IPS-11a (cell line): ENCODE measurements around the gene PPEF1.
"Not testable (repeated sequence)": the region's sequence is repeated elsewhere in the genome, so short reads cannot be mapped to it uniquely, and the experiment has no call there.

Source experiments
- H3K4me3 ChIP-seq: one replicate; pipeline ENCODE4 v1.5.1; 2013; ENCODE audit warnings: low read depth, low read length, control low read depth

The PPEF1 gene

DNA sequence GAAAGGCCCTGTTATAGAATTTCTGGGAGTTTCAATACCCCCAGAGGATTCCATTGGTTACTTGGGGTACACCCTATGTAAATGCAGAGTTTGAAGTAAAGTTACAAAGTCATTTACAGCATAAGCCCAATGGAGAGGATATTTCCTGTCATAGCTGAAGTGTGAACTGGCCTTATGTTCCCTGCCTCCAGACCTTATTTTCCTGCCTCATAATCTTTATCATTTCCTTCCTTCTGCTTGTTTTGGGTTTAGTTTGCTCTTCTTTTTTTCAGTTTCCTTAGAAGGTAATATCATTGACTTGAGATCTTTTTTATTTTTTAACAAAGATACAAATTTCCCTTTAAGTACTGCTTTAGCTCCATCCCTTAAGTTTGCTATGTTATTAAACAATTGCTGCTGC lies 85.4 kb downstream of the PPEF1 start:
- no peak overlapping the region for H3K4me3 ChIP-seq

DNA sequence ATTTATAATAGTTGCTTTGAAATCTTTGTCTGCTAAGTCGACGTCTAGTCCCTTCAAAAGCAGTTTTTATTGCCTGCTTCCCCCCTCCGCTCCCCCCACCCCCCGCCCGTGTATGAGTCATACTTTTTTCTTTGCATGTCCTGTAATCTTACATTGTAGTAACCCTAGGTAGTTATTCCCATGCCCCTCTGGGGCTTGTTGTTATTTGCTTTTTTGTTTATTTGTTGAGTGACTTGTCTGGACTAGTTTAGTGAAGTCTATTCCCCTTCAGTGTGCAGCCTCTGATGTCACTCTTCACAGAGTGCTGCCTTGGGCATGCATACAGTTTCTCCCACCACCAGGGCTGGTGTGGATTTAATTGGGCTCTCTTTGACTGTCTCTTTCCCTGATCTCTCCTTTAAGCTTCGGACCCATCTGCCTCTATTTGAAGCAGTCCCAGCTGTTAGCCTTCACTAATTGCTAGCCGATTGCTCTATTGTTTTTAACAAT lies 86.2 kb downstream of the PPEF1 start:
- no peak overlapping the region for H3K4me3 ChIP-seq

DNA sequence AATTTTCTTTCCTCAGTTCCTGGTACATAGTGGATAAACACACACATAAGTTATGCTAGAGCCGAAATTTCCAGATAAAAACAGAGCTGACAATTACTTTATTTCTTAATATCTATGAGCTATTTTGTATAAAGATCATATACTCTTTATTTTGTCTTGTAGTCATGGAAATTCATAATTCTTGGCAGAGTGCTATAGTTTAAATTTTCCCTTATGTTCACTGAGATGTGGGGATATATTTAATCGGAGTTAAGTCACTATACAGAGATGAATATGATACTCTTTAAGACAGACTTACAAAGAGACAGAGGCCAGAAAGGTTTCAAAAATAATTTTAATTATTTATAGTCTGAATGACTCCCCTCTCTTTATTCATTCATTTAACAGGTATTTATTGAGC lies 89.7 kb downstream of the PPEF1 start:
- no peak overlapping the region for H3K4me3 ChIP-seq

DNA sequence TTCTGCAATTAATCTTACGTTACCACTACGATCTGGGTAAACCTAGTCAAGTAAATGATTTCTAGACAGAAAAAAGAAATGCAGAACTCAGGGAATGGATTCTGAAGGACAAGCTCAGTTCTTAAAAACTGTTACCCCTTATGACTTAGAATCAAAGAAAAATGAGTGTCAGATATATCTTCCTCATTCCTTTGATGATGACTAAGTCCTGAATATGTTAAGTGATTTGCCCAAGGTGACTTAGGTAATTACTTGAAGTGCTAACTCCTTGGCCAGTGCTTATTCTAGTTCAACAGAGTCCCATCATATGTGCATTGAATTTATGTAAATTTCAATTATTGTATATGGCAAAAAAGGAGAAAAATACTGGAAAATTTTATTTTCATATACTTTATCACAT lies 92.5 kb downstream of the PPEF1 start:
- no peak overlapping the region for H3K4me3 ChIP-seq

DNA sequence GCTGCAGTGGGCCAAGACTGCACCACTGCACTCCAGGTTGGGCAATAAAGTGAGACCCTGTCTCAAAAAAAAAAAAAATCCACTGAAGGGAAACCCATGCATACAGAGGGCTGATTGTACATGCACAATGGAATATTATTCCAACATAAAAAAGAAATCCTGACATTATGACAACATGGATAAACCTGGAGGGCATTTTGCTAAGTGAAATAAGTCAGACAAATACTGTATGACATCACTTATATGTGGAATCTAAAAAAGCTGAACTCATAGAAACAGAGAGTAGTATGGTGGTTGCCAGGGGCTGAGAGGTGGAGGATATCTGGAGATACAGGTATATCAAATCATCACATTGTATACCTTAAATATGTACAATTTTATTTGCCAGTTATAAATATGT lies 102.2 kb downstream of the PPEF1 start:
- H3K4me3 ChIP-seq = no peak overlapping the region

DNA sequence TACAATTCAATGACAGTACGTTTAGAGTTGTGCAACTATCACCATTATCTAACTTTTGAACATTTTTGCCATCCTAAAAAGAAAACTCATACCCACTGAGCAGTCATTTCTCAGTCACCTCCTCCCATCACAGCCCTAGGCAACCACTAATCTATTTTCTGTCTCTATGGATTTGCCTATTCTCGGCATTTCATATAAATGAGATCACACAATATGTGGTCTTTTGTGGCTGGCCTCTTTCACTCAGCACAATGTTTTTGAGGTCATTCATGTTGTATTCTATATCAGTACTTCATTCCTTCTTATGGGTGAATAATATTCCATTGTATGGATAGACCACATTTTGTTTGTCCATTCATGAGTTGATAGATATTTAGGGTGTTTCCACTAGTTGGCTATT lies 103.0 kb downstream of the PPEF1 start:
- H3K4me3 ChIP-seq = no peak overlapping the region

DNA sequence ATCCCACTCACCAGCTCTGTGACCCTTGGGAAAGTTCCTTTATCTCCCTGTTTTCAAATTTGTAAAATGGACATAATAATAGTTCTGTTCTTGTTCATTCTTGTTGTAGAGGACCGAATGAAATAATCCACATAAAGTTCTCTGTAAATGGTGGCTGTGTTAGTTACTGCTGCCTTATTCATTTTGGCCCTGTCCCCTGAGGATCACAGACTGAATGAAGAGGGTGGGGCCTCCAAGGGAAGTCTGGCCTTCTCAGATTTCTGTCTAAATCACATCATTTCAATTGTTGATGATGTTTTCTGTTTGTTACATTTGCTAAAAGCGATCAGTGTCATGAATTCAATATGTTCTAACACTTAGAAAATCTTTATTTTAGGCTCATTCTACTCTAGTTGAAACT lies 117.9 kb downstream of the PPEF1 start:
- H3K4me3 ChIP-seq = no peak overlapping the region

DNA sequence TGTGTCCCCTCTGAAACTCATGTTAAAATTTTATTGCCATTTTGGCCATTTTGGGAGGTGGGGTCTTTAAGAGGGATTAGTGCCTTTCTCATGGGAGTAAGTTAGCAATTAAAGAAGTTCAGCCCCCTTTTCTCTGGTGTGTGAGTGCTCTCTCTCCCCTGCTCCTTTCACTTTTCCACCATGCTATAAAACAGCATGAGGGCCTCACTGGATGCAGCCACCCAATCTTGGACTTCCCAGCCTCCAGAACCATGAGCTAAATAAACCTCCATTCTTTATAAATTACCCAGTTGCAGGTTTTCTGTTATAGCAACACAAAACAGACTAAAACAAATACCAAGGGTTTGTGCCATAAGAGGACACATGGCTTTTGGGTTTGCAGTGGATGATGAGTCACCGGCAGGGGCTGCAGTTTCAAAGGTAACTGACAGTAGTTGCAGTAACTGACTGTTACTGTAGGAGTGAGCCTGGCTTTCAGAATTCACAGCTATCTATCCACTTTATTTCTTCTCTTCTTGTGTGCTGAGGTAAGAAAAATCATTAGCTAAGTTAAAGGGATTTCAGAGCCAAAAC lies 121.5 kb downstream of the PPEF1 start:
- no peak overlapping the region for H3K4me3 ChIP-seq

DNA sequence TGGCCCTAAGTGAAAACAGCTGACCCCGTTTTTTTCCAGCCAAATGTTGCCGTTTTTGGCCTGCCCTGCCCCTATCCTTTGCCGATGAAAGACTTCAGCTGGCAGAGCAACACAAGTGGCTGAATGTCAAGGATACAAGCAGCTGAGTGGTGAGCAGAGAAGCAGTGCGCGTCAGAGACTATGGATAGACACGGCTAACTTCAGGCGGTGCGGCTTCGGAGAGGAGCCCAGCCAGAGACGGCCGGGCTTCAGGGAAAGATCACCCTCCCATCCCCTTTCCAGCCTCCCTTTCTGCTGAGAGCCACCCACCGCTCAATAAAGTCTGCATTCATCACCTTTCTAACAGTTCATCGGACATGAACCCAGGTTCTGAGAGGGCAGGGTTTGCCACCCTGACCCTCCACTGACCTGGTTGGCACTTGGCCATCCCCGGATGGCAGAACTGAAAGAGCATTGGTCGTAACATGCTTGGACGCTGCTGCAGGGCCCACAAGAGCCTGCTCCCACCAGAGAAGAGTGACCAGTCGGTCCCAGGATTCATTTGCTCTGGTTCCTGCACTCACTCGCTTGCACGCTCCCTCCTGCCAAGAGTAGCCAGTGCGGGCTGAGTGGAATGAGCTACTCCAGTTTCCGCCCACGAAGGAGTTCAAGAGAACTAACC lies 125.8 kb downstream of the PPEF1 start:
- no peak overlapping the region for H3K4me3 ChIP-seq

DNA sequence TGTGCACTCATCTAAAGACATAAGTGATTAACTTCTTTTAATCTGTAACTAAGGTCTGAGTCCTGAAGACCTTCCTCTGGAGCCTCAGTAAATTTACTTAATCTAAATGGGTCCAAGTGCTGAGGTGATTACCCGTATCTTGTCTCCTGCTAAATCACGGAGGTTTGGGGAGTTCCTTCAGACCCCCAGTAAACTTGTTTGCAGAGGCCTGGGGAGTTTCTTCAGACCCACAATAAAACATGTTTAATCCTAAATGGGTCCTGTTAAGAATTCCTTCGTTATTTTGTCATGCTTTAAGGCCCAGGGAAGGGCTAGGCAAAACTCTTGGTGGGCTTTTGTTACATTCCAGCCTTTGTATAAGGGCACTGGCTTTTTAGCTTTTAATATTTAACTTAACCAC lies 140.5 kb downstream of the PPEF1 start:
- not testable (repeated sequence) for H3K4me3 ChIP-seq

DNA sequence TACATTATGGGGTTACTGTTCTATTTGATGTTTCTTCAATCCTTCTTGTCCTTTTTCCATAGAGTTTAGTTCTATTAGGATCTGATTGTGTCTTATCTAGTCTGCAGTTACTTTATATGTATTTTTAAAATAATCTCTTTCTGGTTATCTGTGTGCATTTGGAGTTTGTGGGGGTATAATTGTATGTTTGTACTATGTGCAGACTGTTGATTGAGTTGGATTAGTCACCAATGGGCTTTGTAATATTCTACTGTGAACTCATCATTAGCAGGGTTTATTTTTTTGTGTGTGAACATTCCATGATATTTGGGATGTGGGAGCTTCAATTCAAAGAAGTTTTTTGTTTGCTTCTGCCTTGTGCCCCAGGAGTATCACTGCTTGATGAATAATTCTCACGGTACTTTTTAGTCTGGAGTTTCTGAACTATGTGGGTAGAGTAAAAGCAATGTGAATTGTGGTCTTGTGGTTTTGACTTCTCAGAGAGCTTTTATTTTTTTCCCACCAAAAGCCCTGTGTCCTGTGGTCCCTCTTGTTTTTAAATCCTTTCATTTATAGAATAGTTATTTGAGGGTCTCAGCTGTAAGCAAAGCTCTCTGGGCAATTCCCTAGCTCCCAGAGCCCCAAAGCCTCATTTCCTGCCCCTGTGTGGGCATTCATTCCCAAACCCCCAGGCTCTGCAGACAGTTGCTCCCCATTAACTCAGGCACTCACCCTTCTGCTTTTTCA lies 148.6 kb downstream of the PPEF1 start:
- no peak overlapping the region for H3K4me3 ChIP-seq

DNA sequence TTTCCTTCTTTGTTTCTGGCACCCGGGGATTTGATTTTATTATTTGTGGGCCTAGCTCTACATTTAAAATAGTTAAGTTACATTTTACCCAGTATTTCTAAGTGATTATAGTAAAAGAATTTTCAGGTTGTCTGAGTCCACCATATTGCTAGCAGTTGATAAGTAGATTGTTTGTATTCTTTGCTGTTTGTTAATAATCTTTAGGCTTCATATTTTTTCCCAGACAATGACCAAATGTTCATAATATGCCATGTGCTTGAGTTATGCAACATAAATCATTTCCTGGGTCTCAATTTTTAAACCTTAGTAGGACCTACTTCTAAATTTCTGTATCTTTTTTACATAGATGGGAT lies 149.2 kb downstream of the PPEF1 start:
- H3K4me3 ChIP-seq = no peak overlapping the region

DNA sequence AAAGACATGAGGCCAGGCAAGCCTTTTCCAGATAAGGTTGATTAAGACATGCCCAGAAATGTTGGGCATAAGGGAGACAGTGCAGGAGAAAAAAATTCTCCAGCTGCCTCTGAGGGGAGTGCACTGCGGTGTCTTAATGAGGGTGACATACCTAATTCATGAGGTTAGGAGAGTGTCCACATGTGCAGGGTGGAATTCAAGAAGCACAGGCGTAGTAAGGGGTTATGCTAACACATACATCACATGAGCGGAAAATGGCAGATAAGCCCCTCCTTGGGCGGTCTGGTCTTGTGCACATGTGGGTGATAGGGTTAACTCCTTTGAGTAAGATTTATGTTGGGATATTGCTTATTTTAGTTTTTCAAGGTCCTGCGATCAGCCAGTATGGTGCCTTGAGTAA lies 154.1 kb downstream of the PPEF1 start:
- H3K4me3 ChIP-seq = no peak overlapping the region

DNA sequence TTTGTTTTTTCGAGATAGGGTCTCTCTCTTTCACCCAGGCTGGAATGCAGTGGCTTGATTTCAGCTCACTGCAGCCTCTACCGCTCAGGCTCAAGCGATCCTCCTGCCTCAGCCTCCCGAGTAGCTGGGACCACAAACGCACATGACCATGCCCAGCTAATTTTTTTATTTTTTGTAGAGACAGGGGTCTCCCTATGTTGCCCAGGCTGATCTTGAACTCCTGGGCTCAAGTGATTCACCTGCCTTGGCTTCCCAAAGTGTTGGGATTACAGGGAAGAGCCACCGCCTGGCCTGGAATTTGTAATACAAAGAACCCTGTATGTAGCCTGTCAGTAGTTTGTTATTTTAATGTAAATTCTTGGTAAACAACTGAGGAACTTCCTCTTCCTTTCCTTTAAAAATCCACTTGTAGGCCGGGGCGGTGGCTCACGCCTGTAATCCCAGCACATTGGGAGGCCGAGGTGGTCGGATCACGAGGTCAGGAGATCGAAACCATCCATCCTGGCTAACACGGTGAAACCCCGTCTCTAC lies 157.0 kb downstream of the PPEF1 start:
- no peak overlapping the region for H3K4me3 ChIP-seq

DNA sequence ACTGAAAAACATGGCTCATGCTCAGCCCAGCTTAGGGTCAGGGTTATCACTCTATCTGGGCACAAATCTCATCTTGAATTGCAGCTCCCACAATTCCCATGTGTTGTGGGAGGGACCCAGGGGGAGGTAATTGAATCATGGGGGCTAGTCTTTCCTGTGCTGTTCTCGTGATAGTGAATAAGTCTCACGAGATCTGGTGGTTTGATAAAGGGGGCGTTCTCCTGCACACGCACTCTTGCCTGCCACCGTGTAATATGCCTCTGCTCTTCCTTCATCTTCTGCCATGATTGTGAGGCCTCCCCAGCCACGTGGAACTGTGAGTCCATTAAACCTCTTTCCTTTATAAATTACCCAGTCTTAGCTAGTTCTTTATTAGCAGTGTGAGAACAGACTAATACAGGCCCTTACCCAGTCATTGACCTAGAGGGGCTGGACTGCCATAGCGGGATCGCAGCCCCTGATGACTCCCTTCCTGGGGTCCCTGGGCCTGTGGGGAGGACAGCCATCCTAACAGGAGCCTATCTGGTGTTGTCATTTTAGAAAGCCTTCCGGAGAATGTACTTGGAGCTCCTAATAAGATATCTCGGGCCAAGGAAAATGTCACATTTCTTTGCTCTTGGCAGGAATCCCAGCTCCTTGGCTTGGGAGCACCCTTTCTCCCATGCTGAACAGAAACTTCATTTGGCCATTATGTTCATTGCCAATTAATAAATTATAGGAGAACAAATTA lies 163.9 kb downstream of the PPEF1 start:
- no peak overlapping the region for H3K4me3 ChIP-seq

DNA sequence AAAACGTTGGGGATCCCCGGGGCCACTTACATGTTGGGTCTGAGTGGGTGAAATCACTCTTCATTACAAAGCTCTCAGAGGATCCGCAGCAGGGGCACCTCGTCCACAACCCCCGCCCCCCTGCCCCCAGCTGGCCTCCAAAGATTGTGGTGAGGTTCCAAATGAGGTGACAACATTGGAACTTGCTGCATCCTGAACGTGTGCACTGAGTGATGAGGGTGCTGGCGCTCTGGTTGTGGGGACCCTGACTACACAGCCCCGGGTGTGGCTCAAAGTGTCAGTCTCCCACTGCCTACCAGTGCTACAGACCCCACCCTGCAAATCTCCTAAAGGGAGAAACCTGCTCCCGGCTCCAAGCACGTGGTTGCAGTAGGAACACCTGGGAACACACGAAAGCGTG lies 164.5 kb downstream of the PPEF1 start:
- H3K4me3 ChIP-seq = no peak overlapping the region

DNA sequence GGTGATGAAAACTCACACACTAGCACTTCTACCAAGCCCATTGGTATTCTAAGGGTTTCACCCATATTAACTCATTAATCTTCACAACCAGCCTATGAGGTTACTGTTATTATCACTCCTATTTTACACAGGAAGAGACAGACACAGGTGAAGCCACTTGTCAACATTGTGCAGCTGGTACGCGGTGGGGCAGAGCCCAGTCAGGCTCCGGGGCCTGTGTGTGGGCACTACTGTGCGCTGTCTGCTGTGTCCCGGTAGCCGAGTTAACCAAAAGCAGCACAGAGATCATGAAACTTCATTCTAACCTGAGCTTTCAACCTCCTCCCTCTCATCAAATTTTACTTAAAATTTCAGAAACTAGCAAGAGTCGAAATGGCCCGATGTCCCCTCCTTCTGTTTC lies 165.2 kb downstream of the PPEF1 start:
- H3K4me3 ChIP-seq = no peak overlapping the region

DNA sequence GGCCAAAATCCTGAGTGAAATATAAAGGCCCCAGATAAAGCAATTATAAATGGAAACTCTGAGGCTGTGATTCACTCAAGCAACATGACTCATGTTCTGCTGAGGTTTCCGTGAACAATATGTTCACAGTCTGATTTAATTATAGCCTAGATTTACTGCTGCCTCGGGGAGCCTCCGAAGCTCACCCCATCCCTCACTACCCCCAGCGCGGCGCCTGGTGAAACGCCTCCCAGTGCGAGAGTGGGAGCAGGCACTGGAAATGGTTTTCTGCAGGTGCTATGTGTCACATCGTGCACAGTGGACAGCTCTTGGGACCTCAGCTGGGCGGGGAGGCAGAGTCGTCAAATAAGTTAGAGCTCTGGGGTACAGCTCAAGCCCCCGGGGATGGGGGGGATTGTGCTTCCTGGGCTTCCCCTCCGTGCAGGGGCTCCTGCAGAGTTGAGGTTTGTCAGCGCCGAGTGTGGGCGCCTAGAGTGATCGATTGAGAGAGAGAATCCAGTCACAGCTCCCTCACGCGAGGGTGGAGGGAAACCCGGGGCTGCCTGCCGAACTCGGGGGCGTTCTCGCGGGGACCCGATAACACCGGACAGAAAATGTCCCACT lies 165.8 kb downstream of the PPEF1 start:
- H3K4me3 ChIP-seq = no peak overlapping the region

DNA sequence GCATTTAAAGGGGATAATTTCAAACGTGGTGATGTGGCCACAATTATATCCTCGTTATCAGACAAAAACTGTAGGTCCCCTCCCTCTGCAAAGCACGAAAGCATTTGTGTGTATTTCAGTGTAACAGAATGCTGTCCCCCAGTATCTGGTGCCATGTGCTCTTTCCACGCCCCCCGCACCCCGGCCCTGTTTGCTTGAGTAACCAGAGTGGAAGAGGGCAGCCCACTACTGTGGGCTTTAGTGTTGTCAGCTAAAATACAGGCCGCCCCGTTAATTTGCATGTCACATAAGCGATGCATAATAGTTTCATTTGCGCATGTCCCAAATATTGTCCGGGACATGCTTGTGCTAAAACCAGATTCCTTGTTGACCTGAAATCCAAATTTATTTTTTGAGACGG lies 166.4 kb downstream of the PPEF1 start:
- no peak overlapping the region for H3K4me3 ChIP-seq

DNA sequence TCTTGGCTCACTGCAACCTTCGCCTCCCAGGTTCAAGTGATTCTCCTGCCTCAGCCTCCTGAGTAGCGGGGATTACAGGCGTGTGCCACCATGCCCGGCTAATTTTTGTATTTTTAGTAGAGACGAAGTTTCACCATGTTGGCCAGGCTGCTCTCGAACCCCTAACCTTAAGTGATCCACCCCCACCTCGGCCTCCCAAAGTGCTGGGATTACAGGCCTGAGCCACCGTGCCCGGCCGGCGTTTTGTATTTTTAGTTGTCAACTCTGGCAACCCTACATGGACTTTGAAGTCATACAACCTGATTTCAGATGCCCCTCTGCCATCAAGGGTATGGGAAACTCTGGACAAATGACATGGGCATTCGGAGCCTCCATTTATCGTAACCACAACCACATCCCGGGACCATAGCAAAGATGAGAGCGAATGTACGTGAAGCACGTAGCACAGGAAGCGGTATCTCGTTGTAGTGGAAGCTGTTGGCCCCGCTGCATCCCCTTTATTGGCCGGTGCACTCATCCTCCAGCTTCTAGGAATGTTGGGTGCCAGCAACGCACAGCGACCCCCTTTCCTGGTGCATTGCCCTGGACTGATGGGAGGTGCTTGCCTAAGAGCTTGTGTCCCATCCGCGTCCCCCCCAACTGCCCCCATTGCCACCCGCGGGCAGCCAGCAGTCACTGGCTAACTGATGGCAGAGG lies 167.3 kb downstream of the PPEF1 start:
- no peak overlapping the region for H3K4me3 ChIP-seq
